Memory B cell (primary cell): ENCODE measurements around the gene CFAP73.
"Not testable (repeated sequence)": the region's sequence is repeated elsewhere in the genome, so short reads cannot be mapped to it uniquely, and the experiment has no call there.

Source experiments
- ATAC-seq: fragments of 150-1000 bp; cut with Tn5 transposase; 2 replicates; pipeline ENCODE4 v1.10.0; 2021; ENCODE audit warnings: low read depth, mild to moderate bottlenecking, moderate library complexity
- DNase-seq, 2 donors: peaks; one replicate each; pipeline ENCODE4 v3.0.0; 2022; ENCODE audit warnings: low spot score in 2 of 2
- H3K27ac Mint-ChIP-seq: one replicate; pipeline ENCODE4 v1.8.0; 2022; ENCODE audit warnings: mild to moderate bottlenecking, moderate library complexity, mixed read lengths
- H3K27me3 Mint-ChIP-seq: one replicate; pipeline ENCODE4 v1.8.0; 2022; ENCODE audit warnings: mixed read lengths
- H3K36me3 Mint-ChIP-seq: one replicate; pipeline ENCODE4 v1.8.0; 2022; ENCODE audit warnings: mild to moderate bottlenecking, mixed read lengths
- H3K4me1 Mint-ChIP-seq: one replicate; pipeline ENCODE4 v1.8.0; 2022; ENCODE audit warnings: mixed read lengths
- H3K4me3 Mint-ChIP-seq: one replicate; pipeline ENCODE4 v1.8.0; 2022; ENCODE audit warnings: mild to moderate bottlenecking, moderate library complexity, mixed read lengths
- H3K9me3 Mint-ChIP-seq: one replicate; pipeline ENCODE4 v1.8.0; 2022; ENCODE audit warnings: mixed read lengths

The CFAP73 gene

DNA sequence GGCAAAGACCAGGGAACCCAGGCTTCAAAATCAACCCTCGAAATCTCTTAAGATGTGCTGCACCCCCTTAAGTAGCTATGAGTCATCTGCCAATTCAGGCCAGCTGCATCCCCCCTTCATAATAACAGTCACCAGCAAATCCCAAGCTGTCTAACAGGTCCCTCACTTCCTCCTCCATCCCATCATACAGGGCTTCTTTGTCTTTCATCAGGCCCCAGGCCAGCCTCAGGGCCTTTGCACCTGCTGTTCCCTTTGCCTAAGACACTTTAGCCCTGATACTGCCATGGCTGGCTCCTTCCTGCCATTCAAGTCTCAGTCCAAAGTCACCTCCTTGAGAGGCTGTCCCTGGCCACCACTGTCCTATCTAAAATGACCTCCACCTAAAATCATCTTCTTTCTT is 18.0 kb upstream of the CFAP73 start:
- ATAC-seq (no peak), DNase-seq (no peak)
- H3K27ac Mint-ChIP-seq: no peak overlapping the region
- no peaks in the 10 kb centered on the region for H3K36me3 Mint-ChIP-seq
- peaks cover 33% of the 10 kb centered on the region for H3K4me1 Mint-ChIP-seq
- H3K9me3 Mint-ChIP-seq: no peaks in the 10 kb centered on the region
- H3K27me3 Mint-ChIP-seq: peaks cover 10% of the 10 kb centered on the region
- no peak overlapping the region for H3K4me3 Mint-ChIP-seq

DNA sequence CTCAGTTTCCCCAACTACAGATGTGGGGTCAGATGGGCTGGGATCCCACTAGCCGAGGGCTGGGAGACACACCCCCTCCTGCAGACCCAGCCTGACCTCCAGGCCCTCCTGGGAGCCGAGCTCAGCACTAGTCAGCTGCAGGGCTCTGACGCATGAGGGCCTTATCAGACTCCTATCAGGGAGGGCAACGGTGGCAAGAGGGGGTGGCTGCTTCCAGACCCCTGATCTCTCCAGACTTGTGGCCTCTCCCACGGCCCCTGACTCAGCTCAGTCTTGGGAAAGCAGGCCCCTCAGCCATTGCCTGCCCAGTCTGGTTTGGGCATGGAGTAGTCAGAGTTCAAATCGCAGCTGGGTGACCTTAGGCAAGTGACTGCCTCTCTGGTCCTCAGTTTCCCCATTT is 16.5 kb upstream of the CFAP73 start:
- ATAC-seq (no peak), DNase-seq (no peak)
- H3K27me3 Mint-ChIP-seq: peaks cover 10% of the 10 kb centered on the region
- no peaks in the 10 kb centered on the region for H3K9me3 Mint-ChIP-seq
- no peak overlapping the region for H3K27ac Mint-ChIP-seq
- peaks cover 33% of the 10 kb centered on the region for H3K4me1 Mint-ChIP-seq
- no peaks in the 10 kb centered on the region for H3K36me3 Mint-ChIP-seq
- no peak overlapping the region for H3K4me3 Mint-ChIP-seq

DNA sequence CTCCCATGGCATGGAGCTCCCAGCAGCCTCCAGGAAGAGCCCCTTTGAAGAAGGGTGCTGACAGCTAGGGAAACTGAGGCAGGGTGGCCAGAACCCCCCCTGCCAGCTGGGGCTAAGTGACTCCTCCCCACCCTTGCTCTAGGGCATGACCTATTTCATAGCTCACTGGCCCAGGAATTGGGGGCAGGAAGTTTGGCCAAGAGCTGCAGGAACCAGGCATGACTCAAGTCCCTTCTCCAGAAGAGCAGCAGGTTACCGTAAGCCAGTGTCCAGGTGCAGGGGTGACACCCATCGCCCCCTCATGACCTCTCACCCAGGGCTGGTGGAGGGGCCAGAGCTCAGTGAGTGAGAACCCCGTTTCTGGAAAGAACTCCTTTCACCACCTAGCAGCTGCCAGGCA is 15.9 kb upstream of the CFAP73 start:
- Mint-ChIP-seq H3K4me3 (no peak overlapping the region), H3K36me3 (no peaks in the 10 kb centered on the region), H3K27ac (no peak overlapping the region), H3K27me3 (peaks cover 7% of the 10 kb centered on the region), H3K9me3 (no peaks in the 10 kb centered on the region), H3K4me1 (peaks cover 28% of the 10 kb centered on the region)
- DNase-seq (no peak), ATAC-seq (no peak)

DNA sequence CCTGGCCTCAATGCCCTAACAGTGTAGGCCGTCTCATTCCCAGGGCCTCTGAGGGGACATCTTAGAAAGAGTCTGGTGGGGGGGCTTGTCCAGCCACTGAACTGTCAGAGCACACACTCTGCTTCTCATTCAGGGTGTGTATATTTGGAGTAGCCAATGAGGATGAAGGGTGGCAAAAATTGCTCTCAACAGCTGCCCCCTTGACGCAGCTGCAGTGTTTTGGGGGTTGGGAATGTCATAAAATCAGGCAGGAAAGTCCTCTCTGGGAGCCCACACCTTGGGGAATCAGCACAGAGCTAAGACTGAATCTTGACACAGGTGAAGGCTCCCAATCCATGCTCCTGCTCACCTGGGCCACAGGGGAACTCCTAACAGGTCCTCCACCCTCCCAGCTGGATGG is 15.5 kb upstream of the CFAP73 start:
- no peak for ATAC-seq
- DNase-seq: no peak
- Mint-ChIP-seq H3K4me1 (peaks cover 25% of the 10 kb centered on the region), H3K36me3 (no peaks in the 10 kb centered on the region), H3K9me3 (no peaks in the 10 kb centered on the region), H3K4me3 (no peak overlapping the region), H3K27ac (no peak overlapping the region), H3K27me3 (peaks cover 7% of the 10 kb centered on the region)

DNA sequence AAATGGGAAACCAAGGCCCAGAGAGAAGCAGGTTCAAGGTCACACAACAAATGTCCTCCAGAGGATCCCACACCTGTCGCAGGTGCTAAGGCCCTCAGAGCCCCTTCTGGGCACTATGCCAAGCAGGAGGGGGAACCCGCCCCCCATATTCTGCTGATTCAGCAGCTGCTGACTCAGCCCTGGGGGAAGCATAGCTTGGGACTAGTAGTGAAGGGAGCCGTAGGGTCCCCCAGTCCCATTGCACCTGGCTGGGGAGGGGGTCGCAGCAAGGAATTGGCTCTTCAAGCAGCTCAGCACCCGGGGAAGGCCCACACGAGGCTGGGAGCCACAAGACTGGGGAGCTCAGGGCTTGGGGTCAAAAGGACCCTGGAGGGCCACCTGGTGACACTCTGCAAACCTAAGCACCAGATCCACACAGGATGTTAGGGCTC is 15.0 kb upstream of the CFAP73 start:
- H3K27me3 Mint-ChIP-seq: peaks cover 7% of the 10 kb centered on the region
- H3K4me1 Mint-ChIP-seq: peaks cover 20% of the 10 kb centered on the region
- no peak overlapping the region for H3K27ac Mint-ChIP-seq
- ATAC-seq (no peak), DNase-seq (no peak)
- no peaks in the 10 kb centered on the region for H3K9me3 Mint-ChIP-seq
- H3K36me3 Mint-ChIP-seq: no peaks in the 10 kb centered on the region
- H3K4me3 Mint-ChIP-seq: no peak overlapping the region

DNA sequence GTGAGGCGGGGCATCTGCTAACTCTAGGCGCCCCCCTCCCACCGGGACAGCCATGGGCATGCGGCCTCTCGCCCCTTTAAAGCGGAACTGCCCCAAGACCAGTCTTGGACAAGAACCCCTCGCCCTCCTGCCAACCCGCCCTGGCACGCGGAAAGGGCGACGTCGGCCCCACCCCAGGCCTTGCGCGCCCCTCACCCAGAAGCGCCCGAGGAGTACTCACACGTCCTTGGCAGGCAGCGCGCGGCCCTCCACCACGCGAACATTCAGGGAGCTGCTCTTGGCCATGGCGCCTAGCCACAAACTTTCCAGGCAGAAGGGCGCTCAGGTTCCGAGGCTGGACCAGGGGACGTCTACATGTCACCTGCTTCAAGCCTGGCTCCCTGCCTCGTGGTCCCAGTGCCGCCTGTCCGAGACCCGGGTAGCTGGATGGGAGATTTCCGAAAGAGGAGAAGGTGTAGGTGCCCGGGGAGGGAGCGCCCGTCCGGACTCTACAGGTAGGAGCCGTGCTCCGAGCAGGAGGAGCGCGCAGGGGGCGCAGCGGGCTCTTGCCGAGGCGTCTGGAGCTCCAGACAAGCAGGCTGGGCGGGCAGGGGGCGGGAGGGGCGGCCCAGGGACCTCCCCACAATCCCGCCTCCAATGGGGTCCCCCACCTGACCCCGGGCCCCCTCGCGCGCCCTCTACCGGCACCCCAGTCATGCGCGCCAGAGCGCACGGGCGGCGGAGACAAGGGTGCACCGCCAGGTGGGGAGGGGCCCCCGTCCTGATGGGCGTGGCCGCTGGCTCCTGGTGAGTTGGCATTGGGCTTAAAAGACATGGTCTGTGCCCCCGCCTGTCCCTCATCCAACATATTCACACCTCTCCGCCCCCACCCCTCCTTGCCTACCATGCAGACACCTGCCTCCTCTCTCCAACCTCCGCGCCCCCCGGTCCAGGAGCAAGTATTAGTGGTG is 14.1 kb upstream of the CFAP73 start, which contains the start of gene RASAL1:
RASAL1 (minus strand) TSS at position 584 of the 950 bp plus-strand sequence; CDS start at position 285, 299 bp downstream.
- DNase-seq: peak; percentile 55 to 76
- ATAC-seq: peak; percentile 83
- Mint-ChIP-seq H3K27me3 (peaks cover 7% of the 10 kb centered on the region), H3K4me1 (peaks cover 13% of the 10 kb centered on the region), H3K9me3 (no peaks in the 10 kb centered on the region), H3K36me3 (no peaks in the 10 kb centered on the region), H3K27ac (no peak within 1 kb of the TSS), H3K4me3 (peak within 1 kb of the TSS; percentile 70)

DNA sequence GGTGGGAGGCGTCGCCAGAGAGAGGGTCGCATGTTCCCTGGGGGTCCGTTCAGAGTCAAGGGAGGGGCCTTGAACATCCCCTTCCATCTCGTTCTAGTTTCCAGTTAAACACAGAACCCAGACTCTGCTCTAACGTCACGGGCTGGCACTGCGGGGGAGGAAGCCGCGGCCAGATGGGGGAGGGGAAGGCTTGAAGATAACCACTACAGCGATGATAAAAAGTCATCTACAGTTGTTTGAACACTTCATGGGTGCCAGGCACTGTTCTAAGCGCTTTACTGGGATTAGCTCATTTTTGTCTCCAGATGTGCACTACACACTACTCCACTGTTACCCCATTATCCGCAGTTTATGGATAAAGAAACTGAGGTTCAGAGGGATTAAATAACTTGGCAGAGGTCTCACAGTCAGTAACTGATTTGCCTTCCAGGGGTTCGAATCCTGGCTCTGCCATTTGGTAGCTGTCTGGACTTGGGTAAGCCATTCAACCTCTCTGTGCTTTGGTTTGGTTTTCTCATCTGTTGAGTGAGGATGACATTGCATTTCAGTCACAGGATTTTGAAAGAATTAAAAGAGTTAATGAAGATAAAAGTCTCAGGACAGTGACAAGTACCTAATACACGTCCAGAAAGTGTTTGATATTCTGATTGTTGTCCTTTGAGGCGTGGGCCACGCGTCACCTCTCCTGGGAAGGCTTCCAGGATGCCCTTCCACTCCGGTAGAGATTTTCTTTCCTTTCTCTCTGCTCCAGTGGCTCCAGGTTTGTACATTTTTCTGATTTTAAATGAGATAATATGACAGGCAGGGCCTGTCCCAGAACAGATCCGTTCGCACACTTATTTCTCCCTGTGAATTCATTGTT is 13.2 kb upstream of the CFAP73 start:
- H3K4me1 Mint-ChIP-seq: peaks cover 8% of the 10 kb centered on the region
- peak overlapping the region; percentile 70 for H3K4me3 Mint-ChIP-seq
- peaks cover 7% of the 10 kb centered on the region for H3K27me3 Mint-ChIP-seq
- no peaks in the 10 kb centered on the region for H3K9me3 Mint-ChIP-seq
- no peaks in the 10 kb centered on the region for H3K36me3 Mint-ChIP-seq
- peak; percentile 72 for ATAC-seq
- peak in 1 of 2 donors; percentile 58 for DNase-seq
- H3K27ac Mint-ChIP-seq: no peak overlapping the region

DNA sequence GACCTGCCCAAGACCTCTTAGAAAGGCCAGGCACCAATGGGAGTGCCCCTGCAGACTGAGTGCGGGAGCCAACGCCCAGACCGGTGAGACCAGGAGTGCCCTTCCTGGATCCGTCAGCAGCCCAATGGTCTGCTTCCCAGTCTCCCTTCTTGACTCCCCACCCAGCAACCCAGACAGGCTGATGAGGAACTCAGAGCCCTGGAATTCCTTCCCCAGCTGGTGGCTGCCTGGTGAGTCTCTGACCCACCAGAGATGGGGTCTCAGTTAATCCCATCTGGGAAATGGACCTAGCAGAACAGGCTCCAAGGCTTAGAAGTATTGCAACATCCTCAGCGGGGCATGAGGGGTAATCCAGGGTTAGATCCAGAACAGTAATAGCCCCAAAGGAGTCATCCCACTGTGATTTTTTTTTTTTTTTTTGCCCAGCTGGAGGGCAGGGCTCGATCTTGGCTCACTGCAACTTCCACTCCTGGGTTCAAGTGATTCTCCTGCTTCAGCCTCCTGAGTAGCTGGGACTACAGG is 12.5 kb upstream of the CFAP73 start:
- no peaks in the 10 kb centered on the region for H3K9me3 Mint-ChIP-seq
- peaks cover 10% of the 10 kb centered on the region for H3K4me1 Mint-ChIP-seq
- no peak for DNase-seq
- H3K4me3 Mint-ChIP-seq: no peak overlapping the region
- peaks cover 7% of the 10 kb centered on the region for H3K27me3 Mint-ChIP-seq
- ATAC-seq: no peak
- H3K36me3 Mint-ChIP-seq: no peaks in the 10 kb centered on the region
- no peak overlapping the region for H3K27ac Mint-ChIP-seq

DNA sequence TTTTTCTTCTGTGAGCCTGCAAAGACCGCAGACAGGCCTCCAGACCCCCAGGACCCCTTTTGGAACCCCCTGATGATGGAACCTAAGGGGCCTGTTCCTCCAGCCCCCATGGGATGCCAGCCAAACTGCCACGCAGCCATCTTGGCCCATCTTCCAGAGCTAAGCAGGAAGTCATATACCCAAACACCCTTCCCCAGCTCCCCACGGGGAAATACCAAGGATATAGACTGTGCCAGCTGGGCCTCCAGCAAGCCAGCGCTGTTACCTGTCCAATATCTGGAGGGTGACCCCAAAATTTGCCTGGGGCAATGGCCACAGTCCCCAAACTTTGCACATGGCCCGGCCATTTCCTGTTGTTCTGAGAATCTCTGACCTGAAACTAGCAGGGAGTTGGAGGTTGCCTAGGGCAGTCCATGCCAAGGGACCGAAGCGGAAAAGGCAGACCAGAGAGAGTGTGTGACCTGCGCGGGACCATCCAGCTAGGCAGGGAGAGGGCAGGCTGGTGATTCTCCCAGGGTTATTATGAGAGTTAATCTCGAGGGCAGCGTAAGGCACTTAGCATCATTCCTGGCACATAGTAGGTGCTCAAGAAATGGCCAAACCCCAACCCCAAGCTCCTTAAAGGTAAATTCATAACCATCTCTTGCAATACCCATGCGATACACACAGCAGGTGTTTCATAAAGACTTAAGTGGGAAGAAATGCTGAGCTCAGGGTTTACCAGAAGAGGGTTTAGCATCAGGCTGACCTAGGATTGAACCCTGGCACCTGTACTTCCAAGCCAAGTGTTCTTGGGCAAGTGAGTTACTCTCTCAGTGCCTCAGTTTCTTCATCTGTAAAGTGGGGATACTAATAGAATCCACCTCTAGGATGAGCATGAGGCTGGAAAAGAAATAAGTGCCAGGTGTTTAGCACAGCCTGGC is 11.4 kb upstream of the CFAP73 start:
- no peak overlapping the region for H3K27ac Mint-ChIP-seq
- peaks cover 7% of the 10 kb centered on the region for H3K27me3 Mint-ChIP-seq
- ATAC-seq (no peak), DNase-seq (no peak)
- H3K9me3 Mint-ChIP-seq: no peaks in the 10 kb centered on the region
- H3K4me3 Mint-ChIP-seq: no peak overlapping the region
- no peaks in the 10 kb centered on the region for H3K36me3 Mint-ChIP-seq
- H3K4me1 Mint-ChIP-seq: peaks cover 16% of the 10 kb centered on the region

DNA sequence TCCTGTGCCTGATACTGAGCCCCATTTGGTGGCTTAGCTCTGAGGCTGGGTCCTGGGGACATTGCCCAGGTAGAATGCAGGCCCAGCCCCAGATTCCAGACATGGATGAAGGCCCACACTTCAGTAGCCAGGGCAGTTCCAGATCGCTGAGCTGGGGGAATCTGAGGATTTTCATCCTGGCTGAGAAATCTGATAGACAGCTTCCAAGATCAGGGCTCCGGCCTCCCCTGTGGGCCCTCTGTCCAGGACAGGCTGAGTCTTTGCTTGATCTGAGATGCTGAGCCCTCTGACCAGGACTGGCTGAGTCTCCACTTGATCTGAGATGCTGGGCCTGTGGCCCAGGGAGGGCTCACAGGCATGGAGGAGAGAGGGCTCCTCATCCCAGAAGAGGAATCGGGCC is 10.7 kb upstream of the CFAP73 start:
- H3K36me3 Mint-ChIP-seq: no peaks in the 10 kb centered on the region
- H3K4me1 Mint-ChIP-seq: peaks cover 16% of the 10 kb centered on the region
- DNase-seq (no peak), ATAC-seq (no peak)
- H3K27ac Mint-ChIP-seq: no peak overlapping the region
- no peak overlapping the region for H3K4me3 Mint-ChIP-seq
- H3K27me3 Mint-ChIP-seq: peaks cover 7% of the 10 kb centered on the region
- H3K9me3 Mint-ChIP-seq: no peaks in the 10 kb centered on the region

DNA sequence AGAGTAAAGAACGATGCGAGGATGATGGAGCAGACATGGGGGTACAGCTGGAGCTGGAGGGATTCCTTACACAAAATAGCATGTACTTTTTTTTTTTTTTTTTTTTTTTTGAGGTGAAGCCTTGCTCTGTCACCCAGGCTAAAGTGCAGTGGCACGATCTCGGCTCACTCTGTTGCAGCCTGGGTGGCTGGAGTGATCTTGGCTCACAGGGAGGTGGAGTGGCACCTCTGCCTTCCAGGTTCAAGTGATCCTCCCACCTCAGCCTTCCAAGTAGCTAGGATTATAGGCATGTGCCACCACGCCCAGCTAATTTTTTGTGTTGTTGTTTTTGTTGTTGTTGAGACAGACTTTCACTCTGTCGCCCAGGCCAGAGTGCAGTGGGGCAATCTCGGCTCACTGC is 8.8 kb upstream of the CFAP73 start:
- ATAC-seq (no peak), DNase-seq (no peak)
- Mint-ChIP-seq H3K36me3 (no peaks in the 10 kb centered on the region), H3K4me1 (peaks cover 12% of the 10 kb centered on the region), H3K4me3 (no peak overlapping the region), H3K27me3 (peaks cover 4% of the 10 kb centered on the region), H3K9me3 (no peaks in the 10 kb centered on the region), H3K27ac (no peak overlapping the region)

DNA sequence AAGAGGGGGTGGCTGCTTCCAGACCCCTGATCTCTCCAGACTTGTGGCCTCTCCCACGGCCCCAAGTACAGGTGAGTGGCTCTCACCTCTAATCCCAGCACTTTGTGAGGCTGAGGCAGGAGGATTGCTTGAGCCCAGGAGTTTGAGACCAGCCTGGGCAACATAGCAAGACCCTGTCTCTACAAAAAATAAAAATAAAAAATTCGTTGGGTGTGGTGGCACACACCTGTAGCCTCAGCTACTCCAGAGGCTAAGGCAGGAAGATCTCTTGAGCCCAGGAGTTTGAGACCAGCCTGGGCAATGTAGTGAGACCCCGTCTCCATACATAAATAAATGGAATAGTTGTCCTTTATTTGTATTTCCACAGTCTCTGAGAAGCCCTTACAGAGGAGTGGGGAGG is 7.8 kb upstream of the CFAP73 start:
- not testable (repeated sequence) for H3K27ac Mint-ChIP-seq, H3K9me3 Mint-ChIP-seq, ATAC-seq, DNase-seq, H3K4me1 Mint-ChIP-seq, H3K36me3 Mint-ChIP-seq, H3K4me3 Mint-ChIP-seq, H3K27me3 Mint-ChIP-seq

DNA sequence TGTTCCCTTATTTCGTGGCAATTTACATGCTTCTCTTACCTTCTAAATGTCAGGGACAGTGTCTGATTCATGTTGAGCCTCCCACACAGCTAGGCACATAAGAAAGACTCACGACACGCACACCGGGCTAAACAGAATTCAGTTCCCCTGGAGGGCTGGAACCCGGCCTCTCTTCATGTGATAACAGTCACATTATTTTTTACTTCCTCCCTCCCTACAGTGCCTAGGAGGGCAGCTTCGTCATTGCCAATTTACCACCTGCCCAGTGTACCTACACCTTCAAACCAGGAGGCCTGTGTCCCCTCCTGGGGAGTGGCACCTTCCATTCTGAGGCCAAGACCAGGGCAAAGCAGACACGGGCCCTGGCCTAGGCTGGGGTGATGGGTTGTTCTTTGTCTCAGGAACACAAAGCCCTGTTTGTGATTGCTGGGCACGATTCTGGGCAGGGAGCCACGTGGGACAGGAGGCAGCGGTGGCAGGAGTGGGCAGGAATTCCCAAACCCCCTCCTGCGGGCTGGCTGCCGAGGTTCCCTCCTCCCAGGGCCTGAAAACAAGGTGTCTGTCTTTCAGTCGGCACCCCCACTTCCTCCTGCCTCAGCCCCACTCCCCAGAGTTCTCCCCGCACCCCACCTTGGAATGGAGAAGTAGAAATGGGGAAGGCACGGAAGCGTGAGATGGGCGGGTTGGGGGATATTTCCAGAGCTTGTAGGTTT is 7.2 kb upstream of the CFAP73 start:
- Mint-ChIP-seq H3K27me3 (no peaks in the 10 kb centered on the region), H3K27ac (no peak overlapping the region), H3K36me3 (peaks cover 1% of the 10 kb centered on the region), H3K9me3 (peaks cover under 1% of the 10 kb centered on the region), H3K4me3 (no peak overlapping the region), H3K4me1 (peaks cover 7% of the 10 kb centered on the region)
- DNase-seq (no peak), ATAC-seq (peak; percentile 68)
